Measurements from ENCODE around the gene ELAVL1. TPM values are rescaled to one million over a fixed set of nuclear protein-coding genes. Genes with fewer than 3 reads are reported as not detected.

Gene ELAVL1
- polyA plus RNA-seq, 1 donor from 2014 or later, result 19.1 TPM

- no peaks in the 10 kb centered on the region for H3K9me2 ChIP-seq (ENCODE audit: insufficient read depth, low read length)
- H2AFZ ChIP-seq (ENCODE audit: low read depth, low read length), result no peak overlapping the region
- TF ChIP-seq EZH2 (IDR thresholded peaks at IDR 0.05; ENCODE audit: borderline replicate concordance, insufficient read depth, low read length, poor library complexity, severe bottlenecking) (no peak), RAD21 (conservative IDR thresholded peaks at IDR 0.05) (no peak), POLR2AphosphoS5 (IDR thresholded peaks at IDR 0.05) (no peak), SMC3 (conservative IDR thresholded peaks at IDR 0.05; ENCODE audit: poor library complexity) (no peak), TAF1 (IDR thresholded peaks at IDR 0.05; ENCODE audit: low read depth) (no peak), REST (IDR thresholded peaks at IDR 0.05; ENCODE audit: borderline replicate concordance) (no peak), MXI1 (conservative IDR thresholded peaks at IDR 0.05; ENCODE audit: poor library complexity, severe bottlenecking) (no peak), EP300 (conservative IDR thresholded peaks at IDR 0.05; ENCODE audit: poor library complexity, severe bottlenecking) (no peak), CTCF (IDR thresholded peaks at IDR 0.05; ENCODE audit: poor library complexity, severe bottlenecking) (no peak)
- no peaks in the 10 kb centered on the region for H3K27me3 ChIP-seq (ENCODE audit: insufficient read depth, low read depth, low read length)
- peaks cover 8% of the 10 kb centered on the region for H3K79me2 ChIP-seq (replicated peaks; ENCODE audit: insufficient read depth, low read length)
- H3K4me3 ChIP-seq (ENCODE audit: low read length), result no peak overlapping the region
- H3K9me3 ChIP-seq (ENCODE audit: low read length), result no peaks in the 10 kb centered on the region
- no peaks in the 10 kb centered on the region for H4K20me1 ChIP-seq (ENCODE audit: insufficient read depth)
- no peak overlapping the region for H3K27ac ChIP-seq (ENCODE audit: low read length)
- H3K4me2 ChIP-seq (ENCODE audit: low read length), result no peak overlapping the region
- no peaks in the 10 kb centered on the region for H3K36me3 ChIP-seq (ENCODE audit: insufficient read depth, low read length)
- no peaks in the 10 kb centered on the region for H3F3A ChIP-seq (ENCODE audit: insufficient read depth, low read length, poor library complexity, severe bottlenecking)
- H3K9ac ChIP-seq (ENCODE audit: low read length), result no peak overlapping the region
These were observed 22.0 kb downstream of the ELAVL1 start for GRCh38 chr19:7983286-7983950.

GRCh38 chr19:7982651-7983099 lies 22.8 kb downstream of the ELAVL1 start:
- H3K79me2 ChIP-seq (replicated peaks; ENCODE audit: insufficient read depth, low read length), result peaks cover 5% of the 10 kb centered on the region
- H3K27ac ChIP-seq (ENCODE audit: low read length), result no peak overlapping the region
- no peak overlapping the region for H3K9ac ChIP-seq (ENCODE audit: low read length)
- no peak overlapping the region for H3K4me2 ChIP-seq (ENCODE audit: low read length)
- H3K36me3 ChIP-seq (ENCODE audit: insufficient read depth, low read length), result no peaks in the 10 kb centered on the region
- no peak for TF ChIP-seq MXI1 (conservative IDR thresholded peaks at IDR 0.05; ENCODE audit: poor library complexity, severe bottlenecking)
- no peak for TF ChIP-seq RAD21 (conservative IDR thresholded peaks at IDR 0.05)
- no peak for TF ChIP-seq TAF1 (IDR thresholded peaks at IDR 0.05; ENCODE audit: low read depth)
- TF ChIP-seq CTCF (IDR thresholded peaks at IDR 0.05; ENCODE audit: poor library complexity, severe bottlenecking), result no peak
- no peak for TF ChIP-seq REST (IDR thresholded peaks at IDR 0.05; ENCODE audit: borderline replicate concordance)
- no peak for TF ChIP-seq EZH2 (IDR thresholded peaks at IDR 0.05; ENCODE audit: borderline replicate concordance, insufficient read depth, low read length, poor library complexity, severe bottlenecking)
- TF ChIP-seq SMC3 (conservative IDR thresholded peaks at IDR 0.05; ENCODE audit: poor library complexity), result no peak
- no peaks in the 10 kb centered on the region for H4K20me1 ChIP-seq (ENCODE audit: insufficient read depth)
- H3K27me3 ChIP-seq (ENCODE audit: insufficient read depth, low read depth, low read length), result no peaks in the 10 kb centered on the region
- no peak overlapping the region for H2AFZ ChIP-seq (ENCODE audit: low read depth, low read length)
- H3K4me3 ChIP-seq (ENCODE audit: low read length), result no peak overlapping the region
- H3F3A ChIP-seq (ENCODE audit: insufficient read depth, low read length, poor library complexity, severe bottlenecking), result no peaks in the 10 kb centered on the region
- no peaks in the 10 kb centered on the region for H3K9me3 ChIP-seq (ENCODE audit: low read length)
- H3K9me2 ChIP-seq (ENCODE audit: insufficient read depth, low read length), result no peaks in the 10 kb centered on the region

All from neural cell (in vitro differentiated cells).